HG03045 (cell line): ENCODE results near the gene NABP2.
"Not testable (repeated sequence)": the region's sequence is repeated elsewhere in the genome, so short reads cannot be mapped to it uniquely, and the experiment has no call there.

ENCODE experiments used
- ATAC-seq: cut with Tn5 transposase; IDR thresholded peaks from one replicate; pipeline ENCODE4 v1.9.1; 2021; ENCODE audit warnings: mild to moderate bottlenecking, moderate library complexity; ENCODE audit not compliant: unreplicated experiment

The NABP2 gene

DNA sequence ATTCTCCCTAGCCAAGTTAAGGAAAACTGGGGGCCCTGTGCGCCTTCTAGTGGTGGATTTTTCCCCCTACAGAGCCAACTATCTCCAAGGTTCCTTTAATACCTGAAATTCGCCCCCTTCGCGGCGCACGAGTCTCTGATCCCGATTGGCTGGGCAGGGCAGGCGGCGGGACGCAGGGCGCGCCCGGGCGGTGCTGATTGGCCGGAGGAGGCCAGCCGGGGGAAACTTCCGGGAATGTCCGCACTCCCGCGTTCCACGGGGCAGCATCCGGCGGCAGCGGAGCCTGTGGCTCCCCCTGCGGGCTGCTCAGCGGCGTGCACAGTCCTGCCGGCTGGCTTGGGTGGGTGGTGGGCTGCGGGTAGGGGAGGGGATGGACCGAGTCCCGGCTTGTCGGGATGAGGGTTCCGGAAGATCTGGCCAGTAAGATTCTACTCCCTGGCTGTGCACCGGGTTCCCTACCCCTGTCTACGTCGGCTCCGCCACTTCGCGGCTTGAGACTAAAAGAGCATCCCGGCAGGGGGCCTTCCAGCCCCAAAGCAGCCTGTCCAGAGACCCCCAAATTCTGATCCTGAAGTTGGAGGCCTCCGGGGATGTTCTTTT, at the start of gene NABP2:
TSS of gene NABP2 (plus strand) at position 241 of the 600 bp plus-strand sequence. CDS start 515 bp downstream, outside the sequence.
- peak; percentile 70 for ATAC-seq

DNA sequence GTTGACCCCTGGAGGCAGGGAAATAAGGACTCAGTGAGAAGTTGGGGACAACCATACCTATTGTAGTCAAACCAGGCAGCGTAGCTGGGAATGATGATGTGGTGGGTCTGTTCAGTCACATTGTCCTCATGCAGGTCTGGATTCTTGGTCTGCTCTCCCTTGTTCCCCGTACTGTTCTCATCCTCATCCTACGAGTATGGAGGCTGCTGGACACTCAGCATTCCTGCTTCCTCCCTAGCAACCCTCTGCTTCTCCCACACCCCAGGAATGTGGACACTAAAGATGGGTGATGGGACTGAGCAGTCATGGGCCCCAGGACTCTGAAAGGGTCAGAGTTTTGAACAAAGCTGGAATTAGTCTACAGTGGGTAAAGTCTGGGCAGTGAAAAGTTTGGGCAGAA, 45.8 kb upstream of the NABP2 start:
- no peak for ATAC-seq

DNA sequence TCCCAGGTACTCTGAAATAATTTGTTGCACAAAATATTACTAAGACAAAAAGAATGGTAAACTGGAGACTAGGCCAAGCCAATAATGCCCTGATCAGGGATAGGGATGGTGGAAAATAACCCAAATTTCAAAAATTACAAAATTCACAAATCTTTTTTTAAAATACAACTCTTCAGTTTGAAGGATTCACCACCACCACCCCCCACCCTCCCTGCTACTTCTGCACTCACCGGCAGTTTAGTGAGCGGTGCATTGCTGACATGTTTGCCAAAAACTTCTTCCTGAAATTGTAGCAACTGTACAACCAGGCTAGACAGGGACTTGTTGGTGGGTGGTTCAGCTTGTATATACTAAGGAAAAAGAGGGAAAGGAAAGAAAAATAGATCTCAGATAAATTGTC, 37.2 kb upstream of the NABP2 start:
- ATAC-seq = no peak

DNA sequence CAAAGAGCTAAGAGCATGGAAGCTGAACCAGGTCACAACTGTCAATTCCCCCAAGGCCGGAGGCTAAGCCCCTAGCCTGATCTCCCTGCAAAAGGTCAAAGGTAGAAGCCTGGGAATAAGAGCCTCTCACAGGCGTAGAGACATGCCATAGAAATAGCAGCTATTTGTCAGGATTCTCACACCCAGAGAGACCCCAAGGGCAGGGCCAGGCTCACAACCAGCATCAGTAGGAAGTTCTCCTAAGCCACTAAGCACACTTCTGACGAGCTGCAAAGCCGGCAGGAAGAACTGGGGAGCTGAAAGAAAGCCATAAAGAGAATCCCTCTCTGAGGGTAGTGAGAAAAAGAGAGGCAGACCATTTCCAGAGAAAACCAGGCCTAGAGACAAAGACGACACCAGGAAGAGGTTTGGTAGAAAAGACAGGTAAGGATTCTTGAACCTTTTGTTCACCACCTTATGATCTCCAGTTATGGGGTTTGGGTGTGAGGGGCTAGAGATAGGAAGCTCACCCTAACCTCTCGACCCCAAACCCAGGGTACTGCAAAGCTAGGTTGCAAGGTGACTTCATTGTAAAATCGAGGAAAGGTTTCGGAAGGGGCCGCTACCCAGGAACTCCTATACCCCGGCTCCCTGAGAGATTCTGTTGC, 35.9 kb upstream of the NABP2 start:
- no peak for ATAC-seq

DNA sequence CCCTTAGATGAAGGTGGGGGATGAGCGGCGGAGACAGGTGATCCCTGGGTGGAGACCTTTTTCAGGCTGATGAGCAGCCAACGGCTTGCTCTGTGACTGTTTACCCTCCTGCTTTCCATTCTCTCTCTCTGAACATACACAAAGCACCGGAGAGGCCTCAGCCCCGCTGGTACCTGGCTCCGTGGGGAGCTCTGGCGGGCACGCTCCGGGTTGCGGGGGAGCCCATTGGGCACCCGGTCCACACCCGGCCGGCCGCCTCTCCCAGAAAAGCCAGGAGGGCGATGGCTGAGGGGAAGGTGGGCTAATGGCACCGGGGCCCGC, 35.4 kb upstream of the NABP2 start:
- no peak for ATAC-seq

DNA sequence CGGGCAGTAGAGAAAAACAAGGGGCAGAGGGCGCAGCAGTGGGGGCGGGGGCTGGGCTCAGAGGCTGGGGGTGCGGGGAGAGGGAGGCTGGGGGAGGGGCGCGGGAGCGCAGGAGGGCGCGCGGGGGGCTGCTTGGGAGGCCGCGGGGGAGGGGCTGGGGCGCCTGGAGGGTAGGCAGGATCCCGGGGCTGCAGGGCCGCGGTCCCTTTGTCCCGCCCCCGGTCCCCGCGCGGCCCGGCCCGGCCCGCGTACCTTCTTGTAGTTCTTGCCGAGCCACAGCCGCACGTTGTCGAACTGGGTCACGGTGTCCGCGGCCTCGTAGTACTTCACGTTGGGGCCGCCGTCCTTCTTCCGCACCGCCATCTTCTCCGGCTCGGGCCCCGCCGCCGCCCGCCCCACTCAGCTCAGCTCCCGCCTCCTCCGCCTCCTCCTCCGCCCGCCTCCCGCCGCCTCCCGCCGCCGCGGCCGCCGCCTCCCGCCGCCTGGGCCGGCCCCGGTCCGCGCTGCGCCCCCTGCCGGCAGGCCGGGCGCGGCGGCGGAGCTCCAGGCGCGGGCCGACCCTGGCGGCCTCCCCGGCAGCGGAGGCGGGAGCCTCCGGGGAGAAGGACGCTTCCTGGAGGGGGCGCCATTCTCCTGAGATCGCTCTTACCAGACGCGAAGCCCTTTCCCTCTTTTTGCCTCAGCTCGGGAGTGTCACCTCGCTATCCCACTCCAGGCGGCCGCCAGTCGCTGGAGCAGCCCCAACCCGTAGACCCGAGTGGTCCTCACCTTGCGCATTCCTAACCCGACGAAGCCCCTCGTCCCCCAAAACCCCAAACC, 34.8 kb upstream of the NABP2 start, which contains the start of gene SMARCC2:
TSS of gene SMARCC2 (minus strand) at position 385 of the 819 bp plus-strand sequence. CDS start at position 363, 22 bp downstream.
- peak; percentile 76 for ATAC-seq

DNA sequence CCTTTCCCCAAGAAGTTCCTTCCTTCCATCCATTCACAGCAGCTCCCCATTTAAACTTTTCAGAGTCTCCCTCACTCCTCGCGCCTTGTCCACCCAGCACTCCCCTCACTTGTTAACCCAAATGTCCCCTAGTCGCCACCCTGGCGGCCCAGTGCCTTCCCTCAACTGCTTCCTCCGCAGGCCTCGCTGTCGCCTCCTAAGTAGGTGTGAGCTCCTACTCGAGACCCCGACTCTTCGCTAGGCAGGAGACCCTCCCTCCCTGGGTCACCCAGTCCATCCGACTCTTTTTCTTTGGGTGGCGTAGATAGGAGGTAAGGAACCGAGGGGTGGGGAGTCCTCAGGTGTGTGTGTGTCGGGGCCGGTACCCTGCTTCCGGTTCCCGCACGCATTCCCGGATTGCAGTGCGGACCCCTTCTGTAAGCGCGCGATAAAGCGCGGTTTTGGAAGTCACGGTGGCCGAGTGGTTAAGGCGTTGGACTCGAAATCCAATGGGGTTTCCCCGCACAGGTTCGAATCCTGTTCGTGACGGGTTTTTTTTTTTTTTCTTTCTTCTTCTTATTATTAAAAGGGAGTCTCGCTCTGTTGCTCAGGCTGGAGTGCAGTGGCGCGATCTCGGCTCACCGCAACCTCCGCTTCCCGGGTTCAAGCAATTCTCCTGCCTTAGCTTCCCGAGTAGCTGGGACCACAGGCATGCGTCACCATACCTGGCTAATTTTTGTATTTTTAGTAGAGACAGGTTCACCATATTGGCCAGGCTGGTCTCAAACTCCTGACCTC, 34.0 kb upstream of the NABP2 start:
- ATAC-seq = peak; percentile 28

DNA sequence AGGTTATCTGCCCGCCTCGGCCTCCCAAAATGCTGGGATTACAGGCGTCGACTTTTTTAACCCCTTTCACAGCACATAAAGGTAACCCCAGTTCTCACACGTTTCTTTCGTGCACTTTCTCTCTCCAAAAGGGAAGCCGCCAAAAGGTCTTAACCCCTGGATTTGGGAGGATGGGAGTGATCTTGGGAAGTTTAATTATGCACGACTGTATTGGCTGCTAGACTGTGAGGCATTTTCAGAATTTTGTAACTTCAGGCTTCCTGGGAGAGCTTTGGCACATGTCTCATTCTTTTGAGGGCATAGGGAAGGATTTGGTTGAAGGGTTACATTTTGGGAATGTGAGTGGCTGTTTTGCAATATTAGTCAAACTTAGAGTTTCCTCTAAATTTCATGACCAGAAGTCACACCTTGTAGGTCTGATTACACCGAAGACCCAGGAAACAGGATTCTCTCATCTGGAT, 33.4 kb upstream of the NABP2 start:
- no peak for ATAC-seq

DNA sequence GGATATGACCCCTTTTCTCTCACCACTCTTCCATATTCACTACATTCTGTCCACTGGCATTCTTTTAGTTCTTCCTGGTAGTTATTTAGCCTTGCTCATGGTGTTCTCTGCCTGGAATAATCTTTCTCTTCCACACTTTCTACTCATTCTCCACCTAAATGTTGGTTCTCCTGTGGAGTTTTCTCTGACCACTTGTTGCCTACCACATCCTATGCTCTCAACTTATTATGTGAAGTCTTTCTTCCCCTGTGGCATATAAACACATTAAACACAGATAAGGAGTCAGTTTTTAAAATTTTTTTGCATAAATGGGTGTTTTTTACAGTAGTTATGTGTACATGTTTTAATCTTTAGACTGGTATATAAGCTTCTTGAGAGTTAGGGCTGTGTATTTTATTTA, 31.6 kb upstream of the NABP2 start:
- no peak for ATAC-seq

DNA sequence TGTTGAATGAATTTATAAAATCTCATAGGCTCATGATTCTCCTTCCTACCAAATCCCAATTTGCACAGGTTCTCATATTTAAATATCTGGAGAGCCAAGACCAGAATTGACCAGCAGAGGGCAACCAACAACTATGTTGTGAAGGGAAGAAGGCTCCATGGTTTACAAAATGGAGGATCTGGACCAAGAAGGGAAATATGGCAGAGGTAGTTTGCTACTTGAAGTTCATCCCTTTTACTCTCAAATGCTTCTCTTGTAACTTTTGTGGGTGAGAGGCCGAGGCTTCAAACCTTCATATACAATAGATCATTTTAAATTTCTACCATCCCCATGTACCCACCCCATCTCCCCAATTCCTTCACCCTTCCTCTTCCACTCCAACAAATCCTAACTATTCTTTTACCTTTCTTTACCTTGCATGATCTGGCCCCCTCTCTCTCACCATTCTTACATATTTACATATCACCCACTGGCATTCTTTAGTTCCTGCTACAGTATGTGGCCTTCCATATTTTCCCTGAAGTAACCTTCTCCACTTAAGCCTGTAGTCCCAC, 31.0 kb upstream of the NABP2 start:
- no peak for ATAC-seq

DNA sequence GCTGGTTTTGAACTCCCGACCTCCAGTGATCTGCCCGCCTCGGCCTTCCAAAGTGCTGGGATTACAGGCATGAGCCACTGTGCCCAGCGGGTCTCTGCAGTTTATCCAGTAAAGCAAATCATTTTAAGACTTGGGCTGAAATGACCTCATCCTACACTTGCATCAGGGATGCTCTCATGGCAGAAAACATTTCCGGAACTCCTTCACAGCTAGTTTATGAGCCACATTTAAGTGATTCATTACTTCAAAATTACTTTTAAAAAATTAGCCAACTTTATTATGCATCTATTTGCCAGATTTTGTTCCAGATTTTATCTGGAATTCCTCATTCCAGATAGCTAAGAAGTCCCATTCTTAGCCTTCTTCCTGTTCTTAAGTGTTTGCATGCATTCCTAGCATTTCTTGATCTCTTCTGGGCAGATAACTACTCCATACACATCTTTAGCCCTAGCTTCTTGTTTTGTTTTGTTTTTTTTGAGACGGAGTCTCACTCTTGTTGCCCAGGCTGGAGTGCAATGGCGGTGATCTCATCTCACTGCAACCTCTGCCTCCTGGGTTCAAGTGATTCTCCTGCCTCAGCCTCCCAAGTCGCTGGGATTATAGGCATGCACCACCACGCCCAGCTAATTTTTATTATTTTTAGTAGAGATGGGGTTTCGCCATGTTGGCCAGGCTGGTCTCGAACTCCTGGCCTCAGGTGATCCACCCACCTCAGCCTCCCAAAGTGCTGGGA, 27.2 kb upstream of the NABP2 start:
- not testable (repeated sequence) for ATAC-seq

DNA sequence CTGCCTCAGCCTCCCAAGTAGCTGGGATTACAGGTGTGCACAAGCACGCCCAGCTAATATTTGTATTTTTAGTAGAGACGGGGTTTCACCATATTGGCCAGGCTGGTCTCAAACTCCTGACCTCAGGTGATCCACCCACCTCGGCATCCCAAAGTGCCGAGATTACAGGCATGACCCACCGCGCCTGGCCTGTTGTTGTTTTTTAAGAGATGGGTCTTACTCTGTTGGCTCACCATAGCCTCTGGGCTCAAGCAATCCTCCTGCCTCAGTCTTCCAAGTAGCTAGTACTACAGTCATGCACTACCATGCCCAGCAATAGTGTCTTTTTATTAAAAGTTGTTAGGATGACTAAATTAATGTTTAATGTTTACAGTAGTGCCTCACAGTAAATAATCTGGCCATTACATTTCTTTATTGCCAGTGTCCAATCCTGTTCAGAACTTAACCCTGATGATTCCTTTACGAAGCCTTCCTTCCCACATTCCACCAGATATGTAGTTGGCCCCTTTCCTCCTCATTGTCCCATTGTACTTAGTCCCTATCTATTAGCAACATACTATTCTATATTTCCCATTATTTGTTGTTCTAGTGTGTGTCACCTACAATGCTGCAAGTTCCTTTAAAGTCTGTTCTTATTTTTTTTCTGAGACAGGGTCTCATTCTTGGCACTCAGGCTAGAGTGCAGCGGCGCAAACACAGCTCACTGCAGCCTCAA, 26.1 kb upstream of the NABP2 start:
- ATAC-seq = no peak

DNA sequence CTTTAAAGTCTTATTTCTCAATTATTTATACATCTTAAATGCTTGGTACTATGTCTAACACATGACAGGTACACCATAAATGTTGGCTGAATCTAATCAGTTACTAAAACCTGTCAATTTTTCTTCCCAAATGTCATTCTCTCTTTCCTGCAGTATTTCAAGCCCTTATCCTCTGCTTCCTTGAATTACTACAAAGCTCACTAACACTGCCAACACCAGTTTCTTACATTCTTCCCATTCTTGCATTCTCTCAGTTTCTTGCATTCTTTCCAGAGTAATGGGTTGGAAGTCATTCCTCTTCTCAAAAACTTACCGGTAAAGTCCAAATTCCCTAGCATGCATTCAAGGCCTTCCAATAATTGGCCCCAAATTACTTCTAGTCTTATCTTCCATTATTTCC, 25.3 kb upstream of the NABP2 start:
- ATAC-seq = no peak

DNA sequence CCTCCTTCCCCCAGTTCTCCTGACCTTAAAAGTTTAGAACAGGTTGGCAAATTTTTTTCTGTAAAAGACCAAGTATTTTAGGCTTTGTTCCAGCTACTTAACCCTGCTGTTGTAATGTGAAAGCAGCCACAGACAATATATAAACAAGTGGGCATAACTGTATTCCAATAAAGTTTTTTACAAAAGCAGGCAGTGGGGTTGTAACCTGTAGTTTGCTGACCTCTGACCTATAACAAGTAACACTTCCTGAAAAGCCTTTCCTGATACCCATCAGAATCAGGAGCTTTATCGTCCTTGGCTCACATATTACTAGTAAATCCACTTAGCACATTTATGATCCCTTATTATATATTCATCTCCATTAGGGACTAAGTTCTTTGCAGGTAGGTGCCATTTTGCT, 21.8 kb upstream of the NABP2 start:
- no peak for ATAC-seq

DNA sequence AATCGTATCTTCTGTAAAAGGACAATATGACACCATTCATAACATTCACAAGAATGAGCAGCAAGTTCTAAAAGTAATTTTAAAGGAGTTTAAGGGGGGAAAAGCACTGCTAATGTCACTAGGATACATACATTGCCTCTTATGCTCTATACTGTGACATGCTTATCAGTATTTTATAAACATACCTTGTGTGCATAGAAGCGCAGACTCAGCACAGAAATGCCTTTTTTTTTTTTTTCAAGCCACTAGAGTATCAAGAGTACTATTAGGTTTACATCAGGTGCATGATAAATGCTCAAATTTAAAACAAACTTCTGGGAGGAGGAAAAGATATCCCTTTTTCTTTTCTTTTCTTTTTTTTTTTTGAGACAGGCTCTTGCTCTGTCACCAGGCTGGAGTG, 21.3 kb upstream of the NABP2 start:
- no peak for ATAC-seq

DNA sequence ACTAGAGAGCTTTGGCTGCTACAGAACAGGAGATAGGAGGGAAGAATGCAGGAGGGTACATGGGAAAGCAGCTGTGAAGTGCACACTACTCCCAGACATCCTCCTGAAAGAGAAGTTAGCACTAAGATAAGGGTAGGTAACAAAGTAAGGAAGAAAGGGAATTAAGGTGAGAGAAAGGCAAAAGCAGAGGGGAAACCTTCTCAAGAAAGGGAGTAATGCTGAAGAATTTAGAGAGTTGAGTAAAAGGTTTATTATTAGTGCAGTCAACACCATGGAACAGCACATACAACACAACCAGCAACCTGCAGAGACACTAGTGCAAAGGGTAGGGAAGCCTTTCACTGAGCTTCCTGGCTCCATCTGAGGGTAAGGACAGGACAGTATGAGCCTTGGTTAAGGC, 19.9 kb upstream of the NABP2 start:
- ATAC-seq = no peak

DNA sequence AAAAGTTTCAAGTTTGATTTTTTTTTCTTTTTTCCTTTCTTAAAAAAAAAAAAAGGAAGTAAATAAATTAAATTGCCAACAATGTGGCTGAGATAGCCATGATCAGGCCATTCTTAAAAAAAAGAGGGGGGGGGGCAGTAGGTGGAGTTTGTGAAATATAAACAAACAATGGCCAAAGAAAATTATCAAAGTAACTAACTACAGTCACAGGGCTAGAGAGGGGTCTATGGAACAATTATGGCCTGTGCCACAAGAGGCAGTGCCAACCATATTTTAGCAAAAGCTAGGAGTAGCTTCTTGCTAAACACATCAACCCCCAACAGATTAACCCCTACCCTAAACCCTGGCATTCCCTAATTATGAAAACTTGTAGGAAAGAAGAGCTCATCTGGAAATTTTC, 18.7 kb upstream of the NABP2 start:
- no peak for ATAC-seq

DNA sequence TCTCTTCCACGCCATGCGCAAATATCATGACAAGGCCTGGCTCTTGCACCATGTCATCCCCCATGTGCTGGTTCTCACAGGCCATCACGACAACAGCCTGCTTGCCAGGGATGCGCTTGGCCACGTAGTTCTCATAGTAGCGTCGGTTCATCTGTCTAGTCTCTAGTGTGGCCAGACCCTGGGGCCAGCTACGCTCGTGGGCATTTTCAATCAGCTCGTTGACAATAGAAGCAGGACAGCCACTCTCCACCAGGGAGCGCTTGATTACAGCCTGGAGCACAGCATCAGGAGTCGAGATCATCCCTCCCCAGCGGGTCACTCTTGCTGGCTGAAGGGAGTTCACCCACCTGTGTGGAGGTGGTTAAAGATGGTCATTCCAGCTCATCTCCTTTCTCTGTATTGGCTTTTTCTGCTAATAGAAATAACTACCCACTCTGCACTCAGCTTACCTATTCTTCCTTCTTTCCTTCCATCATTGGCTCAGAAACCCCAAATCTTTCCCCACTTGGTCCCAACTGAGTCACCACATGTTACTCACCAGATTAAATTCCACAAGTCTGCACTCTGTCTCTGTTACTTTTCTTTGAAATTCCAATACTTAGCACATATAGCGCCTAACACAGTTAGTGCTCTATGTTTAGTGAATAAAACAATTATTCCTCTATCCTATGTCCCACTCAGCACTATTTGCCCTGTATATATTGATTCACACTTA, 17.5 kb upstream of the NABP2 start:
- no peak for ATAC-seq

DNA sequence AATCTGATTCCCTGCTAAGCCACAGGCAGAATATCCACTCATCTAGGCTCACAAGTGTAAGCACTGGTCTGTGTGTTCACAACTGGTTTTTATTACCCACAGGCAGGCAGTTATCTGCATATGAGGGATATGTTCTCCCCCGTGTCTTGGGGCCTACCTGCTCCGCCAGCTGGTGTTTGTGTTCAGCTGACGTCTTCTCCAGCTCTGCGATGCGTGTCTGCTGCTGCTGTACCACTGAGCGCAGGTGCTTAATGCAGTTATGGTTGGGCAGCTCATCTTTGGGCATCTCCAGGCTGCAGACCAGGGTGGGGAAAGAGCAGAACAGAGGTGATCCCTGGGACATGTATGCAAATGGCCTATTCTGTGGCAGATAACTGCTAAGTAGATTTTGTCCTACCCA, 16.1 kb upstream of the NABP2 start:
- no peak for ATAC-seq
